ENCODE results near the gene FIGNL2.

Gene FIGNL2

GRCh38 chr12:51873251-51873994 lies 24.9 kb upstream of the FIGNL2 start:
- DNase-seq: no peak

- no peak for DNase-seq
Measured at GRCh38 chr12:51872689-51872981, 24.1 kb upstream of the FIGNL2 start.

GRCh38 chr12:51871918-51872688 lies 23.6 kb upstream of the FIGNL2 start:
- DNase-seq: no peak

GRCh38 chr12:51871126-51871525 lies 22.6 kb upstream of the FIGNL2 start:
- no peak for DNase-seq

GRCh38 chr12:51870504-51870903 lies 22.0 kb upstream of the FIGNL2 start:
- no peak for DNase-seq

- no peak for DNase-seq
Measured at GRCh38 chr12:51869931-51870330, 21.4 kb upstream of the FIGNL2 start.

GRCh38 chr12:51869496-51869865 lies 21.0 kb upstream of the FIGNL2 start:
- no peak for DNase-seq

- no peak for DNase-seq
Measured at GRCh38 chr12:51868821-51869495, 20.4 kb upstream of the FIGNL2 start.

GRCh38 chr12:51867796-51868428 lies 19.4 kb upstream of the FIGNL2 start:
- no peak for DNase-seq

GRCh38 chr12:51867371-51867770 lies 18.9 kb upstream of the FIGNL2 start:
- no peak for DNase-seq

- DNase-seq: no peak
Measured at GRCh38 chr12:51866762-51867161, 18.2 kb upstream of the FIGNL2 start.

GRCh38 chr12:51866324-51866723 lies 17.8 kb upstream of the FIGNL2 start:
- no peak for DNase-seq

GRCh38 chr12:51865757-51866270 lies 17.3 kb upstream of the FIGNL2 start:
- DNase-seq: no peak

GRCh38 chr12:51864833-51865670 lies 16.5 kb upstream of the FIGNL2 start:
- DNase-seq: no peak

GRCh38 chr12:51863933-51864832 lies 15.7 kb upstream of the FIGNL2 start:
- DNase-seq: no peak

GRCh38 chr12:51863363-51863932 lies 14.9 kb upstream of the FIGNL2 start:
- DNase-seq: no peak

GRCh38 chr12:51862947-51863346 lies 14.4 kb upstream of the FIGNL2 start:
- no peak for DNase-seq

- DNase-seq: no peak
Measured at GRCh38 chr12:51860986-51861385, 12.5 kb upstream of the FIGNL2 start.

GRCh38 chr12:51855586-51856428 lies 7.3 kb upstream of the FIGNL2 start:
- no peak for DNase-seq

Measured in NCI-H1105 treated with DMSO at 0.1 percent for 48 hours (cell line).